BJ (cell line): ENCODE results near the gene VWF. TPM values are rescaled to one million over a fixed set of nuclear protein-coding genes. Genes with fewer than 3 reads are reported as not detected.

Source experiments
- CTCF ChIA-PET: fragments of 350-600 bp; formaldehyde crosslinking; extraction: SDS; loops from one replicate; lab custom pipeline; 2021; ENCODE audit warnings: antibody characterized with exemption, inconsistent platforms; lab: Yijun Ruan, JAX
- POLR2A ChIA-PET: fragments of 300-600 bp; sonication (Branson Sonifier 250); formaldehyde crosslinking; extraction: SDS; loops from one replicate; lab custom pipeline; 2021; ENCODE audit warnings: antibody characterized with exemption; lab: Charles Lee
- DNase-seq: peaks from one replicate; pipeline ENCODE4 v3.0.0-alpha.2; 2011; ENCODE audit warnings: low read depth
- H3K27me3 ChIP-seq: 2 replicates; pipeline ENCODE4 v1.6.0; 2011; ENCODE audit warnings: low read length; ENCODE audit not compliant: control insufficient read depth, insufficient read depth
- H3K36me3 ChIP-seq: 2 replicates; pipeline ENCODE4 v1.5.1; 2011; ENCODE audit warnings: low read length; ENCODE audit not compliant: control insufficient read depth, insufficient read depth
- H3K4me3 ChIP-seq: 2 replicates; pipeline ENCODE4 v1.5.1; 2011; ENCODE audit warnings: low read depth, mild to moderate bottlenecking, control low read depth, low read length
- CTCF ChIP-seq: IDR thresholded peaks from 2 replicates; pipeline ENCODE4 v1.5.1; 2011; ENCODE audit warnings: low read depth, mild to moderate bottlenecking, control low read depth, inconsistent platforms, low read length, moderate library complexity; ENCODE audit not compliant: insufficient read depth
- polyA plus RNA-seq: library from polyadenylated mRNA; depleted of rRNA; stranded (reverse); fragments of >200 nt; gene quantifications from 2 replicates; pipeline ENCODE4 v1.2.3, GENCODE V29; 2011

The VWF gene
- polyA plus RNA-seq, 1 experiment, result 0.06 TPM

GRCh38 chr12:5912437-5913334 is 211.8 kb downstream of the VWF start:
- Histone ChIP-seq H3K4me3 (no peak overlapping the region), H3K36me3 (no peaks in the 10 kb centered on the region), H3K27me3 (peaks cover 1% of the 10 kb centered on the region)
- ChIA-PET POLR2A (no interaction called here), CTCF (no interaction called here)
- DNase-seq, result no peak
- peak; percentile 27 for TF ChIP-seq CTCF

GRCh38 chr12:5912011-5912410 is 212.5 kb downstream of the VWF start:
- TF ChIP-seq CTCF, result no peak
- DNase-seq, result no peak
- ChIA-PET CTCF (no interaction called here), POLR2A (no interaction called here)
- Histone ChIP-seq H3K36me3 (no peaks in the 10 kb centered on the region), H3K4me3 (no peak overlapping the region), H3K27me3 (peaks cover 1% of the 10 kb centered on the region)

GRCh38 chr12:5910790-5911548 is 213.5 kb downstream of the VWF start:
- DNase-seq, result no peak
- ChIA-PET POLR2A (no interaction called here), CTCF (no interaction called here)
- H3K36me3 ChIP-seq, result no peaks in the 10 kb centered on the region
- no peak overlapping the region for H3K4me3 ChIP-seq
- H3K27me3 ChIP-seq, result peaks cover 1% of the 10 kb centered on the region
- TF ChIP-seq CTCF, result no peak

GRCh38 chr12:5909560-5909959 is 214.9 kb downstream of the VWF start:
- ChIA-PET CTCF (no interaction called here), POLR2A (no interaction called here)
- no peak for DNase-seq
- Histone ChIP-seq H3K27me3 (peaks cover 1% of the 10 kb centered on the region), H3K4me3 (no peak overlapping the region), H3K36me3 (no peaks in the 10 kb centered on the region)
- TF ChIP-seq CTCF, result no peak

- POLR2A ChIA-PET, result no interaction called here
- Histone ChIP-seq H3K4me3 (no peak overlapping the region), H3K36me3 (no peaks in the 10 kb centered on the region), H3K27me3 (peaks cover 1% of the 10 kb centered on the region; the same call in 1 of the 2 replicates)
- no peak for DNase-seq
- CTCF ChIA-PET, result no interaction called here
- TF ChIP-seq CTCF, result no peak
Measured at GRCh38 chr12:5908251-5908650, 216.2 kb downstream of the VWF start.
